RWPE2 (cell line): ENCODE data around the gene E2F6.

Experiments
- ATAC-seq: fragments of 200-7000 bp; cut with Tn5 transposase; 3 replicates; pipeline ENCODE4 v1.9.1; 2021; ENCODE audit warnings: low read depth
- DNase-seq: peaks from one replicate; pipeline ENCODE4 v3.0.0-alpha.2; 2020; ENCODE audit warnings: low spot score
- H3K27ac ChIP-seq: fragments of 450-650 bp; 2 replicates; pipeline ENCODE4 v1.5.1; 2017; ENCODE audit warnings: mild to moderate bottlenecking; ENCODE audit not compliant: poor library complexity, severe bottlenecking
- H3K27me3 ChIP-seq: fragments of 250-450 bp; sonication (Bioruptor Pico); 2 replicates; pipeline ENCODE4 v1.5.1; 2021; ENCODE audit warnings: mild to moderate bottlenecking, moderate library complexity; ENCODE audit not compliant: insufficient read depth, poor library complexity, severe bottlenecking
- H3K36me3 ChIP-seq: fragments of 250-450 bp; sonication (Bioruptor Pico); 2 replicates; pipeline ENCODE4 v1.5.1; 2020; ENCODE audit warnings: low read depth, mild to moderate bottlenecking, moderate library complexity
- H3K4me1 ChIP-seq: fragments of 250-450 bp; sonication (Bioruptor Pico); 2 replicates; pipeline ENCODE4 v1.5.1; 2021; ENCODE audit warnings: mild to moderate bottlenecking, moderate library complexity; ENCODE audit not compliant: insufficient read depth, poor library complexity, severe bottlenecking
- H3K4me3 ChIP-seq: fragments of 250-450 bp; sonication (Bioruptor Pico); 2 replicates; pipeline ENCODE4 v1.5.1; 2021; ENCODE audit warnings: mild to moderate bottlenecking, moderate library complexity; ENCODE audit not compliant: severe bottlenecking
- H3K9me3 ChIP-seq: fragments of 250-450 bp; sonication (Bioruptor Pico); 2 replicates; pipeline ENCODE4 v1.5.1; 2021; ENCODE audit warnings: mild to moderate bottlenecking, moderate library complexity; ENCODE audit not compliant: severe bottlenecking
- TF ChIP-seq, protein P1 (sequence below): fragments of 450-650 bp; IDR thresholded peaks from one replicate; pipeline ENCODE4 v1.5.1; 2017; ENCODE audit warnings: mild to moderate bottlenecking, moderate library complexity; ENCODE audit not compliant: poor library complexity, severe bottlenecking

E2F6 gene

DNA sequence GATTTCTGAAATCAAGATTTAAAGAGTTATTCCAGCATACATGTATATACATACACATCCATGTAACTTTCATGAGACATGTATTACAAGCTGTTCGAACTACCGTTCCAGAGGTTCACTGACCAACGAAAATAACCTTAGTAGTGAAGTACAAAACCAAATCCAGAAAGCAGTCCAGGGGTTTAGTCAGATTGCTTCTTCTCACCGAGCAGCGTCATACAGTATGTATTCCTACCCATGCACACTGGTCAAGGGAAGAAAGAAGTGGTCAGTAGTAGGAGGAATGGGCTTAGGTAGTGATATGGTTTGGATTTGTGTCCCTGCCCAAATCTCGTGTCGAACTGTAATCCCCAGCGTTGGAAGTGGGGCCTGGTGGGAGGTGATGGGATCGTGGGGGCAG, 45.3 kb downstream of the E2F6 start:
- Histone ChIP-seq H3K9me3 (no peaks in the 10 kb centered on the region), H3K27ac (no peak overlapping the region), H3K4me1 (no peaks in the 10 kb centered on the region), H3K4me3 (no peak overlapping the region), H3K27me3 (no peaks in the 10 kb centered on the region), H3K36me3 (no peaks in the 10 kb centered on the region)
- ATAC-seq (no peak), DNase-seq (no peak)
- TF ChIP-seq, protein P1, sequence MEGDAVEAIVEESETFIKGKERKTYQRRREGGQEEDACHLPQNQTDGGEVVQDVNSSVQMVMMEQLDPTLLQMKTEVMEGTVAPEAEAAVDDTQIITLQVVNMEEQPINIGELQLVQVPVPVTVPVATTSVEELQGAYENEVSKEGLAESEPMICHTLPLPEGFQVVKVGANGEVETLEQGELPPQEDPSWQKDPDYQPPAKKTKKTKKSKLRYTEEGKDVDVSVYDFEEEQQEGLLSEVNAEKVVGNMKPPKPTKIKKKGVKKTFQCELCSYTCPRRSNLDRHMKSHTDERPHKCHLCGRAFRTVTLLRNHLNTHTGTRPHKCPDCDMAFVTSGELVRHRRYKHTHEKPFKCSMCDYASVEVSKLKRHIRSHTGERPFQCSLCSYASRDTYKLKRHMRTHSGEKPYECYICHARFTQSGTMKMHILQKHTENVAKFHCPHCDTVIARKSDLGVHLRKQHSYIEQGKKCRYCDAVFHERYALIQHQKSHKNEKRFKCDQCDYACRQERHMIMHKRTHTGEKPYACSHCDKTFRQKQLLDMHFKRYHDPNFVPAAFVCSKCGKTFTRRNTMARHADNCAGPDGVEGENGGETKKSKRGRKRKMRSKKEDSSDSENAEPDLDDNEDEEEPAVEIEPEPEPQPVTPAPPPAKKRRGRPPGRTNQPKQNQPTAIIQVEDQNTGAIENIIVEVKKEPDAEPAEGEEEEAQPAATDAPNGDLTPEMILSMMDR: no peak

DNA sequence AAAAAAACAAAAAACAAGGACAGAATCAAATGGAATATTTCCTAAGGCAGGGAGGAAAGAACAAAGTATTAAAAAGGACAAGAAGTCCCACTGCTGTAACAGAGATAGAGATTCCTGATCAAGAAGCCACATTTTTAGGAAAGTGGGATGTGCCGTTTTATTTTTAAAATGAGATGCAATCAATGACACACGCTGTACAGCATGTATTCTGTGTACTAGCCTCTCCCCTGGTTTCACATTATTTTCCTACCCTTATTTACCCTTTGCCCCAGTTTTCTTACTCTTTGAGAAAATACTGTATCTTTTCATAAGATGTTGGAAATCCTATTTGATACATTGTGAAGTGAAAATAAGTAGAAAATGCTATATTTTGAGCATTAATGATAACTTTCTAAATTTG, 45.8 kb downstream of the E2F6 start:
- DNase-seq (no peak), ATAC-seq (no peak)
- H3K9me3 ChIP-seq: no peaks in the 10 kb centered on the region
- H3K4me1 ChIP-seq: no peaks in the 10 kb centered on the region
- TF ChIP-seq, protein P1: no peak
- no peak overlapping the region for H3K27ac ChIP-seq
- no peaks in the 10 kb centered on the region for H3K27me3 ChIP-seq
- no peak overlapping the region for H3K4me3 ChIP-seq
- no peaks in the 10 kb centered on the region for H3K36me3 ChIP-seq

DNA sequence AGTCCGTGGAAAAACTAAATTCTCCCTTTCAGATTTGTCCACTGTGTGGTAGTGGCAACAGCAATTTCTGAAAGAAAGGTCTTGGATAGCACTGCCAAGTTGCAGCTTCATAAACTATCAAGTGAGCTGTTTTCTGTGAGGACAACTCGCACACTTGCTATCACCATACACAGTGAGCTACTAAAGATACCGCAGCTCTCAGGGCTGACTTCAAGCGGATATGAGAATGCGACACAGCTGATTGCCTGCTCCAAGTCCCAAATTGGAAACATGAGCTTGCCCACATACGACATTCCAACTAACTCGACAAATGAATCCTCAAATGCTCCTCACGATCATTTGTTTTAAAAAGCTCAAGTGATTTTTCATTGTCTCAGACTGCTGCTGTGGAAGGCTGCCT, 46.2 kb downstream of the E2F6 start:
- H3K9me3 ChIP-seq: no peaks in the 10 kb centered on the region
- TF ChIP-seq, protein P1: no peak
- no peaks in the 10 kb centered on the region for H3K27me3 ChIP-seq
- no peaks in the 10 kb centered on the region for H3K4me1 ChIP-seq
- H3K27ac ChIP-seq: no peak overlapping the region
- no peak overlapping the region for H3K4me3 ChIP-seq
- ATAC-seq (no peak), DNase-seq (no peak)
- no peaks in the 10 kb centered on the region for H3K36me3 ChIP-seq

DNA sequence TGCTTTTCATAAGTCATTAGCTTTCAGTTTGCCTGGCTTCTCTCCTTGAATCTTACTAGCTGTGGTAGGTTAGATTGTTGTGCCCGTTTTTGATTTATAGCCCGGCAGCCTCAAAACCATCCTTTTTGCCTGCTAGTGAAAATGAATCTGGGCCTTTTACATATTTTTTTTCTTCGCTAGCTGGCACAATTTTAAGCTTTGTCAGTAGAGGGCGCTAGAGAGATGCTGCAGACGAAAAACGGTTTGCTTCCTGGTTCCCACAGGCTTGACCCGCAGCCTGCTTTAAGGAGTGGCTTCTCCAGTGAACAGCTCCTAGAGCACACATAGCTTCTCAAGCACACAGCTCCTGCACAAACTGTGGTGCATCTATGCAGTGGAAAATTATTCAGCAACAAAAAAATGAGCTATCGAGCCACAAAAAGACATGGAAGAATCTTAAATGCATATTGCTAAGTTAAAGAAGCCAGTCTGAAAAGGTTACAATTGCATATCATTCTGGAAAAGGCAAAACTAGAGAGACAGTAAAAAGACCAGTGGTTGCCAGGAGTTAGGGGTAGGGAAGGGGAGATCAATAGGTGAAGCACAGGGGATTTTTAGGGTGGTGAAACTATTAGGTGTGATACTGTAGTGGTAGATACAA, 47.9 kb downstream of the E2F6 start:
- no peak for ATAC-seq
- Histone ChIP-seq H3K9me3 (no peaks in the 10 kb centered on the region), H3K4me3 (no peak overlapping the region), H3K27ac (no peak overlapping the region), H3K36me3 (no peaks in the 10 kb centered on the region), H3K4me1 (no peaks in the 10 kb centered on the region), H3K27me3 (no peaks in the 10 kb centered on the region)
- no peak for DNase-seq
- TF ChIP-seq, protein P1: peak; percentile 21

DNA sequence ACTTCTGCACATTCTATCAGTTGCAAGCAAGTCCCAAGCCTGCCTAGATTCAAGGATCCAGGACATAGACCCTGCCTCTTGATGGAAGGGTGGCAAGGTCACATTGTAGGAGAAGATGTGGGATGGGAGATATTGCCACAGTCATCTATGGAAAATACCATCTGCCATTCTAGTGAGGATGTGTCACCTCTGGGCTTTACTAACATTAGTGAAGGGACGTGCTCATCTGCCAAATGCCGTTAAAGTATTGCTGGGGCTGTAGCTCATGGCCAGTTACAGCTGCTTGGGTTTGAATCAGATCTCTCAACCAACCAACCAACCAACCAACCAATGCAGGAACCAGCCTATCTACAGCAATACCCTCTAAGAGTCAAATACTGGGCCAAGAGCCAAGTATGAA, 49.0 kb downstream of the E2F6 start:
- TF ChIP-seq, protein P1: no peak
- Histone ChIP-seq H3K27me3 (no peaks in the 10 kb centered on the region), H3K4me1 (no peaks in the 10 kb centered on the region), H3K36me3 (no peaks in the 10 kb centered on the region), H3K9me3 (no peaks in the 10 kb centered on the region), H3K27ac (no peak overlapping the region), H3K4me3 (no peak overlapping the region)
- ATAC-seq (no peak), DNase-seq (no peak)
